ENCODE data around the gene TAF3.
"Not testable (repeated sequence)": the region's sequence is repeated elsewhere in the genome, so short reads cannot be mapped to it uniquely, and the experiment has no call there.

The TAF3 gene

DNA sequence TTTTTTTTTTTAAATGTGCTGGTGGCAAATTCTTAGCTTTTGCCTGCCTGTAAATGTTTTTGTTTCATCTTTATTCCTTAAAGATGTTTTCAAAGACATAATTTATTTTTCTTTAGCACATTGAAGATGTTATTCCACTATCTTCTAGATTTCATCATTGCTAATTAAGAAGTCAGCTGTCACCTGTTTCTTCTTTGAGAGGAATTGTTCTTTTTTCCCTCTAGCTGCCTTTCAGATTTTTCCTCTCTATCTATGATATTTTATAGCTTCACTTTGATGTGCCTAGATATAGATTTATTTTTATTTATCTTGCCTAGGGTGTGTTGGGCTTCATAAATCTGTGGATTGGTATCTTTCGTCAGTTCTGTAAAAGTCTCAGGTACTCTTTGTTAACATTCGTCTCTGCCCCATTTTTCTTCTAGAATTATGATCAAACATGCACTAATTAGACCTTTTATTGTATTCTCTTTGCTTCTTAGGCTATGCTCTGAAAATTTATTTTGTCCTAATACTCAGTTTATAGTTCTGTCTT lies 186.2 kb downstream of the TAF3 start:
- no peaks in the 10 kb centered on the region for H3K27me3 ChIP-seq (ENCODE audit: low read depth)
- H3K36me3 ChIP-seq (replicated peaks): no peaks in the 10 kb centered on the region
- no peaks in the 10 kb centered on the region for H3K4me1 ChIP-seq
- H3K4me3 ChIP-seq: no peak overlapping the region
- H3K9me3 ChIP-seq: peaks cover 3% of the 10 kb centered on the region; the same call in 1 of the 2 replicates
- in situ Hi-C loops (cut with MboI; ENCODE audit: low sequenced_read_pairs): no loop called here
- no peak for DNase-seq (ENCODE audit: low spot score in 2 of 2)

DNA sequence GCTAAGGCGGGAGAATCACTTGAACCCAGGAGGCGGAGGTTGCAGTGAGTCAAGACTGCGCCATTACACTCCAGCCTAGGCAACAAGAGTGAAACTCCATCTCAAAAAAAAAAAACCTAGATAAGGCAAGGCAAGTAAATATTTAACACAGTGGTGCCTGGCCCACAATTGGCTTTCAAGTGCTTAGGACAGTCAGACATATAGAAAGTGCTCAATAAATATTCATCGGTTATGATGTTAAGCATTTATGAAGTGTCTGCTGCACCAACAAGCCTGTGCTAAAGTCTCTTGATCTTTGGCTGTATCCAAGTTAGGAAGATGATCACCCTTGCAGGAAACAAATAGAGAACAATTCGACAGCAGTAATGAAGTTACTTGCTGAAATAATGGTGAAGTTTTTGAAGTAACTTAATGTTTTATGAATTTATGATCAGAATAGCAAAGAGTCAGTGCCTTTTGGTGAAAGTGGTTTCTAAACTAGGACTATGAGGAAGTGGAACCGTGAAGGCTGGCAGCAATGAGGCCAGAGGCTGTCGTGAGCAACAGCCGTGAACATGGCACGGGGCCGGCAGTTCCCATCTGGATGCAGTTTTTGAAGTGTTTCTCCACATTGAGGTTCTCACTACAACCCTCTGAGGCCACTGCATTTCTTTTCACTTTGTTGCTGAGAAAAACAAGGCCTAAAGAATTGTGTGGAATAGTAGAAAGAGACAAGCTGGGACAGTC lies 188.1 kb downstream of the TAF3 start:
- in situ Hi-C loops (cut with MboI; ENCODE audit: low sequenced_read_pairs): no loop called here
- no peak for DNase-seq (ENCODE audit: low spot score in 2 of 2)

GRCh38 chr10:8009031-8009430 lies 190.7 kb downstream of the TAF3 start:
- no peak for DNase-seq (ENCODE audit: low spot score in 2 of 2)
- in situ Hi-C loops (cut with MboI; ENCODE audit: low sequenced_read_pairs): no loop called here
- Histone ChIP-seq H3K9me3 (peaks cover 3% of the 10 kb centered on the region; the same call in 1 of the 2 replicates), H3K27me3 (ENCODE audit: low read depth) (no peaks in the 10 kb centered on the region), H3K36me3 (replicated peaks) (no peaks in the 10 kb centered on the region; the same call in none of the 2 replicates), H3K4me3 (no peak overlapping the region), H3K4me1 (no peaks in the 10 kb centered on the region)

More for the DNA sequence above, 188.1 kb downstream of the TAF3 start:
- H3K4me1 ChIP-seq: no peaks in the 10 kb centered on the region
- H3K27me3 ChIP-seq (ENCODE audit: low read depth): no peaks in the 10 kb centered on the region
- no peak overlapping the region for H3K4me3 ChIP-seq
- peaks cover 3% of the 10 kb centered on the region; the same call in 1 of the 2 replicates for H3K9me3 ChIP-seq
- no peaks in the 10 kb centered on the region; the same call in 1 of the 2 replicates for H3K36me3 ChIP-seq (replicated peaks)

- H3K27me3 ChIP-seq (ENCODE audit: low read depth): no peaks in the 10 kb centered on the region
- H3K4me1 ChIP-seq: no peaks in the 10 kb centered on the region
- no peaks in the 10 kb centered on the region for H3K9me3 ChIP-seq
- in situ Hi-C loops (cut with MboI; ENCODE audit: low sequenced_read_pairs): no loop called here
- H3K4me3 ChIP-seq: no peak overlapping the region
- no peak for DNase-seq (ENCODE audit: low spot score in 2 of 2)
- H3K36me3 ChIP-seq (replicated peaks): no peaks in the 10 kb centered on the region; the same call in none of the 2 replicates
Measured at GRCh38 chr10:8013006-8013405, 194.7 kb downstream of the TAF3 start.

DNA sequence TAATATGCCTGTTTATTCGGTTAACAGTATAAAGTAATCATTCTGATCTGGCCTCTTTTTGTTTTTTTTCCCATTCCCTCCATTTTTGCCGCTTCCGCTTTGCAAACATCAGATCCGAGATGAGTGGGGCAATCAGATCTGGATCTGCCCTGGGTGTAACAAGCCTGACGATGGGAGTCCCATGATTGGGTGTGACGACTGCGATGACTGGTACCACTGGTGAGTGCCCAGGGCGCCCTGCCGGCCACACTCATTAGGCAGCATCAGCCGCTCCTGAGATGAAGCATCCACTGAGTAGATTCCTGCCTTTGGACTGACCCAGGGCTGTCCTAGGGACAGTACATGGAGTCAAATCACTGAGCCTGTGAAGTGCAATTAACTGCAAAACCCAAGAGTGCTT lies 195.3 kb downstream of the TAF3 start:
- Histone ChIP-seq H3K36me3 (replicated peaks) (no peaks in the 10 kb centered on the region; the same call in none of the 2 replicates), H3K4me1 (no peaks in the 10 kb centered on the region), H3K27me3 (ENCODE audit: low read depth) (no peaks in the 10 kb centered on the region), H3K4me3 (no peak overlapping the region), H3K9me3 (no peaks in the 10 kb centered on the region)
- in situ Hi-C loops (cut with MboI; ENCODE audit: low sequenced_read_pairs): no loop called here
- no peak for DNase-seq (ENCODE audit: low spot score in 2 of 2)

DNA sequence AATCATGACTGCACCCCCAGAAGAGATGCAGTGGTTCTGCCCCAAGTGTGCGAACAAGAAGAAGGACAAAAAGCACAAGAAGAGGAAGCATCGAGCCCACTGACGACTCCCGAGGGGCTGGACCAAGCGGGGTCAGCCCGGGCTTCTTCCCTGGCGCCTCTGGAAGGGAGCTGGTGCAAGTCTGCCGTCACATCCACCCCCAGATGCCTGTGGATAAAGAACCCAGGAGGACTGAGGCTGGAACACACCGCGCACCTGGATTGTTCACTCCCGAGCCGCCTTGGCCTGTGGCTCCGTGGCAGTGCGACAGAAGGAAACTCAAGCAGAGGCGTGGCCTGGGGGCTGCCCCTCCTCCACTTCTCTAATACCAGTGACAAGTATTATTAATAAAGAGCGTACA lies 196.3 kb downstream of the TAF3 start:
- H3K36me3 ChIP-seq (replicated peaks): no peaks in the 10 kb centered on the region; the same call in none of the 2 replicates
- no peaks in the 10 kb centered on the region for H3K4me1 ChIP-seq
- in situ Hi-C loops (cut with MboI; ENCODE audit: low sequenced_read_pairs): no loop called here
- H3K27me3 ChIP-seq (ENCODE audit: low read depth): no peaks in the 10 kb centered on the region
- no peak overlapping the region for H3K4me3 ChIP-seq
- no peaks in the 10 kb centered on the region for H3K9me3 ChIP-seq
- no peak for DNase-seq (ENCODE audit: low spot score in 2 of 2)

DNA sequence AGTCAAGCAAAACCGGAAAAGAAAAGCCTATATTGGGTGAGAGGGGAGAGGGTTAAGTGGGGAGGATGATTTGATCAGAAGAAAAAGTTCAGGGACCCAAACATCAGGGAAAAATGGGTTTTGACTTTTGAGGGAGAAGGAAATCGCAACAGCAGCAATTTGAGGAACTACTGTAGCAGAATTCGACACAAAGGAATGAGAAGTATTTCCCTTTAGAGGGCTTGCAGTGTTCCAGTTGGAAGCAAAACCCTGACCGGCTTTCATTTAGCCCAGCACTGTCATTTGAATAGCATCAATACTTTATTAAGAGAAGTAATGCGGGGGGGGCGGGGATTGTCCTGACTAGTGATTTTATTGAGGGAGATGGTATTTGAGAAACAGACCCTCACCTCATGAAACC lies 199.0 kb downstream of the TAF3 start:
- H3K9me3 ChIP-seq: no peaks in the 10 kb centered on the region
- H3K4me1 ChIP-seq: no peaks in the 10 kb centered on the region
- in situ Hi-C loops (cut with MboI; ENCODE audit: low sequenced_read_pairs): no loop called here
- no peaks in the 10 kb centered on the region for H3K27me3 ChIP-seq (ENCODE audit: low read depth)
- no peak for DNase-seq (ENCODE audit: low spot score in 2 of 2)
- no peaks in the 10 kb centered on the region; the same call in 1 of the 2 replicates for H3K36me3 ChIP-seq (replicated peaks)
- no peak overlapping the region for H3K4me3 ChIP-seq

GRCh38 chr10:8023321-8023720 lies 205.0 kb downstream of the TAF3 start:
- no peak for DNase-seq (ENCODE audit: low spot score in 2 of 2)
- no peaks in the 10 kb centered on the region for H3K36me3 ChIP-seq (replicated peaks)
- H3K9me3 ChIP-seq: no peaks in the 10 kb centered on the region
- in situ Hi-C loops (cut with MboI; ENCODE audit: low sequenced_read_pairs): no loop called here
- H3K4me1 ChIP-seq: no peaks in the 10 kb centered on the region
- H3K27me3 ChIP-seq (ENCODE audit: low read depth): no peaks in the 10 kb centered on the region
- no peak overlapping the region for H3K4me3 ChIP-seq

DNA sequence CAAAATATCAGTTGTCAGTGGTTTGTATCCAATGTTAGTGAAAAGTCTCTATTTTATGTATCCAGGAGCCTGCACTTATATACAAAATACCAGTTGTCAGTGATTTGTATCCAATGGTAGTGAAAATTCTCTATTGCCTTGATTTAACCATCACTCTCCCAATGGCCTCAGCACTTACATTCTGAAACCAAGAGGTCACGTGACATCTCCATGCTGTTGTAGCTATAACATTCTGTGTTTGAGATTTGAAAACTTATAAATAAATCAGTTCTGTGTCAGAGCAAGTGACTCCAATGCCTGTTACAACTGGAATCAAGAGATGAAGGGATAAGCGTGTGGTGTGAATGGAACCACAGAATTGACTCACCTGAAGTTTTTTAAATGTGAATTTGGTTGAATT lies 205.5 kb downstream of the TAF3 start:
- no peak for DNase-seq (ENCODE audit: low spot score in 2 of 2)
- no peaks in the 10 kb centered on the region for H3K27me3 ChIP-seq (ENCODE audit: low read depth)
- H3K4me1 ChIP-seq: no peaks in the 10 kb centered on the region
- in situ Hi-C loops (cut with MboI; ENCODE audit: low sequenced_read_pairs): no loop called here
- H3K4me3 ChIP-seq: no peak overlapping the region
- no peaks in the 10 kb centered on the region for H3K9me3 ChIP-seq
- no peaks in the 10 kb centered on the region for H3K36me3 ChIP-seq (replicated peaks)

DNA sequence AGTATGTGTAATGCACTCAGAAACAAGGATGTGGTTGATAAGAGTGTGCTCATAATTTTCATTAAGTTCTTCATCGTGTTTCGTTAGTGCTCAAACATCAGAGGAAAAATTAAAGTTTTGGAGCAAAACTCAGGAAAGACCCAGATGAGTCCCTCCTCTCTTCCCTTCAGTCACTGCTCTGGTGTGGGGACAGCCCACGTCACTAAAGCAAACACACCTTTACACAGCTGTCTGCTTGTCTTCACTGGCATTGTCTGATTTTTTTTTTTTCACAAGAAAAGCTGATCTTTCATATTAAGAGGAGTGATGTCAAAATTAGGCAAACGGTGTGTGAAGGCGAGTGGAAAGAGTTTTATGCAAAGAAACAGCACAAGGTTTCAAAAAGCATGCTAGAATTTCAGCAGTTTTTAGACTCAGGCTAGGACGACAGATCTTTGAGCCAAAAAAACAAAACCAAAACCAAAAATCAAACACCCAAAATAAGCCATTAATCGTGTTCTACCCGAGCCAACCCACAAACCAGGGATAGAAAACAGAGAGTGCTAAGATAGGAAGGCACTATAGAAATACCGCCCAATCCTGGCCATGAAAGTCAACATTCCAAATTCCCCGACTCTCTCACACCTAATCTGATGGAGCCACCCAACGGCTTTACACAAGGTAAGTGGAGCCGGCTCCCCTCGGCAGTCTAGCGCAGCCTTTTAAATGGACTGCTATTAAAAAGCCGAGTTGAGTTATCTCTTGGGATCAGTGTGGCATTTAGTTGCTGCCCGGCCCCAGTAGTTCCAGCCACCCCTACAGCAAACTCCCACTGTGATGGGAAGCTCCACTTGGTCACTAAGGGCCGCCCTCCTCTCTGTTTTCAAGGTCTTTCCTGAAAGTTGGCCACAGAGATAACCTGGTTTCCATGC lies 208.3 kb downstream of the TAF3 start:
- in situ Hi-C loops (cut with MboI; ENCODE audit: low sequenced_read_pairs): no loop called here
- Histone ChIP-seq H3K4me3 (no peak overlapping the region), H3K9me3 (no peaks in the 10 kb centered on the region), H3K4me1 (no peaks in the 10 kb centered on the region), H3K36me3 (replicated peaks) (no peaks in the 10 kb centered on the region), H3K27me3 (ENCODE audit: low read depth) (no peaks in the 10 kb centered on the region)
- DNase-seq (ENCODE audit: low spot score in 2 of 2): no peak

DNA sequence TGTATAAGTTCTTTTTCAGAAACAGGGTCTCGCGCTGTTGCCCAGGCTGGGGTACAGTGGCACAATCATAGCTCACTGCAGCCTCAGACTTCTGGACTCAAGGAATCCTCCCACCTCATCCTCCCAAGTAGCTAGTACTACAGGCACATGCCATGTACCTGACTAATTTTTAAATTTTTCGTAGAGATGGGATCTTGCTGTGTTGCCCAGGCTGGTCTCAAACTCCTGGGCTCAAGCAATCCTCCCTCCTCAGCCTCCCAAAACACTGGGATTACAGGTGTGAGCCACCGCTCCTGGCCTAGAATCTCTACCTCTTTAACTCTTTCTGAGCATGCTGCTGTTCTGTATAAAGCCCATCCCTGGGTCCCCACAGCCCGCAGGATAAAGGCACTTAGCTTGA lies 212.9 kb downstream of the TAF3 start:
- H3K4me3 ChIP-seq; in situ Hi-C loops (cut with MboI; ENCODE audit: low sequenced_read_pairs); H3K4me1 ChIP-seq; H3K9me3 ChIP-seq; H3K36me3 ChIP-seq (replicated peaks); DNase-seq (ENCODE audit: low spot score in 2 of 2); H3K27me3 ChIP-seq (ENCODE audit: low read depth): not testable (repeated sequence)

DNA sequence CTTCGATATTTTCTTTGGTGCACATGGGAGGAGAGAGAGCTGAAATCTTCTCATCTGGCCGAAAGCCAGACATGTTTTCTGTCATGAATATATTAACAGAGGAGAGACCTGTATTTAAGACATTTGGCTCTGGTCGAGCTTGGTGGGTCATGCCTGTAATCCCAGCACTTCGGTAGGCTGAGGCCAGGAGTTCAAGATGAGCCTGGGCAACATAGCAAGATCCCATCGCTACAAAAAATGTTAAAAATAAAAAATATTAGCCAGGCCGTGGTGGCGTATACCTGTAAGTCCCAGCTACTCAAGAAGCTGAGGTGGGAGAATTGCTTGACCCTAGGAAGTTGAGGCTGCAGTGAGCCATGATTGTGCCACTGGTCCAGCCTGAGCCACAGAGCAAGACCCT lies 214.3 kb downstream of the TAF3 start:
- Histone ChIP-seq H3K4me1 (no peaks in the 10 kb centered on the region), H3K9me3 (no peaks in the 10 kb centered on the region), H3K27me3 (ENCODE audit: low read depth) (no peaks in the 10 kb centered on the region), H3K36me3 (replicated peaks) (no peaks in the 10 kb centered on the region), H3K4me3 (no peak overlapping the region)
- no peak for DNase-seq (ENCODE audit: low spot score in 2 of 2)
- in situ Hi-C loops (cut with MboI; ENCODE audit: low sequenced_read_pairs): no loop called here

GRCh38 chr10:8033812-8034465 lies 215.6 kb downstream of the TAF3 start:
- in situ Hi-C loops (cut with MboI; ENCODE audit: low sequenced_read_pairs): no loop called here
- DNase-seq (ENCODE audit: low spot score in 2 of 2): no peak
- no peaks in the 10 kb centered on the region for H3K4me1 ChIP-seq
- H3K9me3 ChIP-seq: no peaks in the 10 kb centered on the region
- no peak overlapping the region for H3K4me3 ChIP-seq
- peaks cover 11% of the 10 kb centered on the region for H3K27me3 ChIP-seq (ENCODE audit: low read depth)
- no peaks in the 10 kb centered on the region for H3K36me3 ChIP-seq (replicated peaks)

Data from HAP-1 (cell line).